Panc1 (cell line): Measurements from ENCODE around the gene PTGDS. TPM values are rescaled to one million over a fixed set of nuclear protein-coding genes. Genes with fewer than 3 reads are reported as not detected.

ENCODE experiments used
- ATAC-seq: fragments of 200-7000 bp; cut with Tn5 transposase; 2 replicates; pipeline ENCODE4 v1.9.1; 2020; ENCODE audit warnings: mild to moderate bottlenecking, moderate library complexity
- BruUV-seq: library from RNA; stranded (reverse); fragments of 400-500 nt; replicated peaks from 2 replicates; lab custom pipeline; 2021; lab: Mats Ljungman, UMichigan
- CTCF ChIA-PET: fragments of 300-600 bp; sonication (Branson Sonifier 250); formaldehyde crosslinking; loops from one replicate; lab custom pipeline; 2022; ENCODE audit warnings: antibody characterized with exemption; lab: Charles Lee
- POLR2A ChIA-PET: fragments of 300-600 bp; sonication (Branson Sonifier 250); formaldehyde crosslinking; loops from one replicate; lab custom pipeline; 2022; ENCODE audit warnings: antibody characterized with exemption; lab: Charles Lee
- DNase-seq: peaks from one replicate; pipeline ENCODE4 v3.0.0-alpha.2; 2010; ENCODE audit warnings: low read depth, low spot score
- H3K27ac ChIP-seq: 2 replicates; pipeline ENCODE4 v1.5.1; 2011; ENCODE audit warnings: mild to moderate bottlenecking, low read length, inconsistent platforms
- H3K27me3 ChIP-seq: fragments of 200-500 bp; sonication (Bioruptor generic); 2 replicates; pipeline ENCODE4 v1.6.0; 2014; ENCODE audit warnings: low read length, inconsistent platforms; ENCODE audit not compliant: control insufficient read depth, insufficient read depth
- H3K36me3 ChIP-seq: fragments of 200-500 bp; sonication (Bioruptor generic); 2 replicates; pipeline ENCODE4 v1.5.1; 2014; ENCODE audit warnings: inconsistent platforms, mild to moderate bottlenecking, low read length, moderate library complexity; ENCODE audit not compliant: control insufficient read depth, insufficient read depth
- H3K4me1 ChIP-seq: 2 replicates; pipeline ENCODE4 v1.5.1; 2011; ENCODE audit warnings: inconsistent platforms, mild to moderate bottlenecking, low read length, moderate library complexity; ENCODE audit not compliant: control insufficient read depth, insufficient read depth
- H3K4me3 ChIP-seq, 2 experiments: 2 replicates each; pipeline ENCODE4 v1.5.1; 2011 to 2012; ENCODE audit warnings: low read depth in 2 of 2, low read length in 2 of 2, mild to moderate bottlenecking in 2 of 2, inconsistent platforms in 1 of 2, moderate library complexity in 1 of 2
- H3K9me3 ChIP-seq: fragments of 200-500 bp; sonication (Bioruptor generic); 2 replicates; pipeline ENCODE4 v1.5.1; 2014; ENCODE audit warnings: low read depth, mild to moderate bottlenecking, inconsistent platforms, low read length, moderate library complexity; ENCODE audit not compliant: control insufficient read depth, insufficient read depth
- CTCF ChIP-seq: fragments of 450-650 bp; IDR thresholded peaks from 2 replicates; pipeline ENCODE4 v1.5.1; 2017; ENCODE audit warnings: mild to moderate bottlenecking
- POLR2AphosphoS5 ChIP-seq: IDR thresholded peaks from 2 replicates; pipeline ENCODE4 v1.6.1; 2012; ENCODE audit warnings: mild to moderate bottlenecking, low read depth, low read length, moderate library complexity
- REST ChIP-seq, 2 experiments: IDR thresholded peaks; 2 replicates each; pipeline ENCODE4 v1.6.1; 2011 to 2012; ENCODE audit warnings: low read depth in 2 of 2, control low read depth in 1 of 2, low read length in 1 of 2, mild to moderate bottlenecking in 1 of 2, moderate library complexity in 1 of 2; ENCODE audit not compliant: insufficient read depth in 1 of 2
- SIN3A ChIP-seq: IDR thresholded peaks from 2 replicates; pipeline ENCODE4 v1.6.1; 2012; ENCODE audit warnings: low read depth, mild to moderate bottlenecking, low read length, moderate library complexity, borderline replicate concordance; ENCODE audit not compliant: insufficient read depth
- TCF7L2 ChIP-seq: IDR thresholded peaks from 2 replicates; pipeline ENCODE4 v1.6.1; 2011; ENCODE audit warnings: mild to moderate bottlenecking, low read depth, low read length, inconsistent platforms
- in situ Hi-C: cut with HindIII; loops from 2 replicates; pipeline ENCODE4 v1.10.0; 2016; ENCODE audit warnings: low sequenced_read_pairs, low pct_unique_long_range_greater_than_20kb
- intact Hi-C: fragments of 100-400 bp; cut with micrococcal nuclease; formaldehyde crosslinking; loops from one replicate; pipeline ENCODE4 v1.10.0; 2022; ENCODE audit not compliant: unreplicated experiment
- total RNA-seq: library from RNA; stranded (reverse); gene quantifications from one replicate; pipeline ENCODE4 v1.2.1, GENCODE V29; 2021; ENCODE audit not compliant: unreplicated experiment

PTGDS gene
- total RNA-seq, 1 experiment from 2014 or later = 13.7 TPM

- no TSS peak for BruUV-seq
- in situ Hi-C loops = no loop called here
Measured at GRCh38 chr9:137021568-137021978, 44.3 kb downstream of the PTGDS start.

GRCh38 chr9:137021979-137022661, 44.8 kb downstream of the PTGDS start:
- Histone ChIP-seq H3K4me1 (peaks cover 17% of the 10 kb centered on the region), H3K36me3 (no peaks in the 10 kb centered on the region), H3K9me3 (no peaks in the 10 kb centered on the region), H3K27ac (no peak overlapping the region), H3K27me3 (no peaks in the 10 kb centered on the region), H3K4me3 (no peak overlapping the region)
- intact Hi-C loops = no loop called here
- in situ Hi-C loops = no loop called here
- ATAC-seq (peak; percentile 92), DNase-seq (peak; percentile 32)
- peak in 1 of 2 experiments; percentile 49; a peak in 1 of 4 replicates for TF ChIP-seq REST (IDR thresholded peaks at IDR 0.05; ENCODE audit: insufficient read depth in 1 of 2, low read depth in 2 of 2, low read length in 1 of 2)
- TF ChIP-seq POLR2AphosphoS5 = no peak
- BruUV-seq = no TSS peak
- POLR2A ChIA-PET = no interaction called here
- CTCF ChIA-PET = interaction anchor here (0.6 kb wide), 1 partner anchor 24 kb away, joined by 4 read pairs; no protein-coding TSS in a partner anchor

More at GRCh38 chr9:137021568-137021978, 44.3 kb downstream of the PTGDS start:
- intact Hi-C loops = no loop called here
- ATAC-seq (no peak), DNase-seq (no peak)
- Histone ChIP-seq H3K36me3 (no peaks in the 10 kb centered on the region), H3K27me3 (no peaks in the 10 kb centered on the region), H3K27ac (no peak overlapping the region), H3K4me1 (peaks cover 15% of the 10 kb centered on the region), H3K4me3 (no peak overlapping the region), H3K9me3 (no peaks in the 10 kb centered on the region)
- POLR2A ChIA-PET = no interaction called here
- CTCF ChIA-PET = no interaction called here
- TF ChIP-seq TCF7L2 (no peak), SIN3A (no peak), POLR2AphosphoS5 (no peak), CTCF (no peak), REST (IDR thresholded peaks at IDR 0.05; ENCODE audit: insufficient read depth in 1 of 2, low read depth in 2 of 2, low read length in 1 of 2) (no peak)
